NT2/D1 (cell line): Measurements from ENCODE around the gene MITF.

ENCODE experiments used
- DNase-seq: peaks from one replicate; pipeline ENCODE4 v3.0.0-alpha.2; 2011; ENCODE audit warnings: low read depth, low spot score
- H3K27me3 ChIP-seq: 2 replicates; pipeline ENCODE4 v1.6.0; 2011; ENCODE audit warnings: mild to moderate bottlenecking; ENCODE audit not compliant: insufficient read length, insufficient read depth
- H3K36me3 ChIP-seq: 2 replicates; pipeline ENCODE4 v1.6.1; 2011; ENCODE audit warnings: mild to moderate bottlenecking, low read length, mixed read lengths; ENCODE audit not compliant: insufficient read depth, insufficient read length
- H3K4me1 ChIP-seq: 2 replicates; pipeline ENCODE4 v1.5.1; 2011; ENCODE audit not compliant: insufficient read depth, insufficient read length
- H3K4me3 ChIP-seq: 2 replicates; pipeline ENCODE4 v1.5.1; 2011; ENCODE audit warnings: low read depth; ENCODE audit not compliant: insufficient read length
- H3K9ac ChIP-seq: 2 replicates; pipeline ENCODE4 v1.6.0; 2011; ENCODE audit warnings: low read depth; ENCODE audit not compliant: insufficient read length
- H3K9me3 ChIP-seq: 2 replicates; pipeline ENCODE4 v1.5.1; 2011; ENCODE audit warnings: mild to moderate bottlenecking, low read length; ENCODE audit not compliant: insufficient read depth
- SUZ12 ChIP-seq: IDR thresholded peaks from 2 replicates; pipeline ENCODE4 v1.6.1; 2011; ENCODE audit not compliant: insufficient read length, insufficient read depth; ENCODE audit errors: extremely low read depth
- YY1 ChIP-seq: IDR thresholded peaks from 2 replicates; pipeline ENCODE4 v1.6.1; 2011; ENCODE audit not compliant: insufficient read length, insufficient read depth
- ZNF274 ChIP-seq: IDR thresholded peaks from 2 replicates; pipeline ENCODE4 v1.6.1; 2011; ENCODE audit warnings: mild to moderate bottlenecking, low read depth, low read length

MITF gene

DNA sequence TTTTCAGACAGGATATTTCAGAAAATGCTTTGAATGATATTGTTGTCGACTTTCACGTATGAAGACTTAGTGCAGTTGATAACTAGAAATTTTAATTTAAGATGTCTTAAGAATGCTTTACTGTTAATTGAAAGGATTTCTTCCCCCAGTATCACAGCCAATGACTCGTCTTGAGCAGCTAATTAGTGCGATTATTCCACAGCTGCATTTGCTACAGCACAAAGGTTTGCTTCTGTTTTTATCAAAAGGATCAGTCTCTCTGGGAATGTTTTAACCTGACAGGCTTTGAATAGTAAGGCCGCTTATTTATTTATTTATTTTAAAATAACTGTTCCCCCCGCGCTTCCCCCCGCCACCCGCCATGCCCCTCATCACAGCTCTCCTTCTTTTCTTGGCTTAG, 136.8 kb downstream of the MITF start:
- H3K9me3 ChIP-seq = no peaks in the 10 kb centered on the region

DNA sequence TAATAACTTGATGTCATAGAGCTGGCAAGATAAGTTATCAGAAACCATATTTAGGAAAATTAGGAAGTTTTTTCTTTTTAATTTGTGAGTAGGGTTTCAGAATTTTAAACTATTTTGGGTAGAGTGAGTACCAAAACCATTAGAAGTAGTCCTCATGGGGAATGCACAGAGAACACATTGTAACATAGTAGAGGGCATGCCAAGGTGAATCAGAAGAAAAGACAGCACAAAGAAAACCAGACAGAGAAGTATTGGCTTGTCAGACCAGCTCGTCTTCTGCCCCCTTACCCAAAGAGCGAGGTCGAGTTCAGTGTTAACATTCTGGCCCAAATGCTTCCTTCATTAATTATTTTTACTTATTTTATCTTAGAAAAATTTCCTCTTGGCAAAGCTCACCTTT, 139.0 kb downstream of the MITF start:
- DNase-seq = no peak

More for the DNA sequence above, 136.8 kb downstream of the MITF start:
- no peak overlapping the region for H3K4me3 ChIP-seq
- no peaks in the 10 kb centered on the region for H3K4me1 ChIP-seq
- TF ChIP-seq ZNF274 = no peak
- no peak for TF ChIP-seq YY1
- TF ChIP-seq SUZ12 = no peak
- H3K9ac ChIP-seq = no peak overlapping the region
- no peaks in the 10 kb centered on the region for H3K27me3 ChIP-seq
- DNase-seq = no peak
- H3K36me3 ChIP-seq = no peaks in the 10 kb centered on the region

DNA sequence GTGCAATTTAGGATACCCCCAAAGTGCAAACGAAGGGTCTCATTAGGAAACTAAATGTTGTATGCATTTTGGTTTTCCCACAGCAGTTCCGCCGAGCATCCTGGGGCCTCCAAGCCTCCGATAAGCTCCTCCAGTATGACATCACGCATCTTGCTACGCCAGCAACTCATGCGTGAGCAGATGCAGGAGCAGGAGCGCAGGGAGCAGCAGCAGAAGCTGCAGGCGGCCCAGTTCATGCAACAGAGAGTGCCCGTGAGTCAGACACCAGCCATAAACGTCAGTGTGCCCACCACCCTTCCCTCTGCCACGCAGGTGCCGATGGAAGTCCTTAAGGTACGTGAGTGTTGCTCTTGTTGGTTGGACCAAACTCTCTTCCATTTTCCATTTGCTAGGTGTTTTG, 139.8 kb downstream of the MITF start:
- Histone ChIP-seq H3K9ac (no peak overlapping the region), H3K4me1 (no peaks in the 10 kb centered on the region), H3K4me3 (no peak overlapping the region), H3K9me3 (no peaks in the 10 kb centered on the region), H3K27me3 (no peaks in the 10 kb centered on the region), H3K36me3 (no peaks in the 10 kb centered on the region)
- no peak for DNase-seq
- no peak for TF ChIP-seq ZNF274

More for the DNA sequence above, 139.0 kb downstream of the MITF start:
- no peak overlapping the region for H3K9ac ChIP-seq
- no peaks in the 10 kb centered on the region for H3K9me3 ChIP-seq
- H3K4me3 ChIP-seq = no peak overlapping the region
- H3K4me1 ChIP-seq = no peaks in the 10 kb centered on the region
- TF ChIP-seq SUZ12 = no peak
- no peak for TF ChIP-seq ZNF274
- TF ChIP-seq YY1 = no peak
- H3K36me3 ChIP-seq = no peaks in the 10 kb centered on the region
- no peaks in the 10 kb centered on the region for H3K27me3 ChIP-seq

DNA sequence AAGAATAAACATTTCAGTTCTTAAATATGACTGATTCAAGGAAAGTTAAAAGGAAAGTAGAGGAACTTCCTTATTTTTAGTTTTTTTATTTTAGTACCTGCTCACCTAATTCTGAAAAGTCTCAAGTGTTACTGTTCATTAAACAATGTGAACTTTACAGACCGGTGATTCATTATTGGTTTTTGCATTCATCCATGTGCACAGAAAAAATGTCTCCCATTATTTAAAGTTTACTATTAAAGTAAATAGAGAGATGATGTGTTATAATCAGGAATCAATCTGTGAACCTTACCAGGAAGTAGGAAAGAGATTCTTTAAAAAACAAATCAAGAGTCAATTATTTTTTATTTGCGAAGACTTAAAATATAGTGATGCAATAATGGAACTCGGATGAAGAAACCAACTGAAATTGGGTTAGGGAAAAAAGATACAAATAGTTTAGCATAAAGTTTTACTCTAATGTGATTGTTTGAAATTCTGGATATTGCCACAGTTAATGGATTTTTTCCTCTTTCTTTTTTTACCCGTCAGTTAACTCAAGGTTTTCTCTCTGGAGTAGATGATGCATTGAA, 140.9 kb downstream of the MITF start:
- H3K36me3 ChIP-seq = no peaks in the 10 kb centered on the region
- no peak for DNase-seq
- no peaks in the 10 kb centered on the region for H3K9me3 ChIP-seq
- TF ChIP-seq YY1 (no peak), SUZ12 (no peak), ZNF274 (no peak)
- no peak overlapping the region for H3K4me3 ChIP-seq
- no peaks in the 10 kb centered on the region for H3K4me1 ChIP-seq
- H3K27me3 ChIP-seq = no peaks in the 10 kb centered on the region
- no peak overlapping the region for H3K9ac ChIP-seq

DNA sequence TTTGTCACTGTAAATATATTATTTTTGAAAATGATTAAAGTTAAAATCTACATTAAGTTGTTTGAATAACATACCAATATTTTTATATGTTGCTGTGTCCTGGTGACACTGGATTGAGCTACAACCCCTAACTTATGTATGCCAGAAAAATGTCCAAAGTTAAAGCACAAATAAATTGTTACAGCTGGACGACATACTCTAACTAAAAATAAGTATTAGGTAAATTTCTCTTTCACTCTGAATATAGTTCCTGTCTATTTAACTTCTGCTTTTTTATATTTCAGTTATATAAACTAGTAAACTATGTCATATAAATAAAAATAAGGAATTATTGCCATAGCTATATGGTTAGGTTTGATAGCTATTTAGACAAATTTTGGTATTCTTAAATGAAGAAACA, 141.8 kb downstream of the MITF start:
- no peak for DNase-seq
- no peak overlapping the region for H3K4me3 ChIP-seq
- H3K36me3 ChIP-seq = no peaks in the 10 kb centered on the region
- no peak for TF ChIP-seq YY1
- no peak for TF ChIP-seq ZNF274
- no peak for TF ChIP-seq SUZ12
- no peaks in the 10 kb centered on the region for H3K9me3 ChIP-seq
- H3K4me1 ChIP-seq = no peaks in the 10 kb centered on the region
- no peaks in the 10 kb centered on the region for H3K27me3 ChIP-seq
- no peak overlapping the region for H3K9ac ChIP-seq

DNA sequence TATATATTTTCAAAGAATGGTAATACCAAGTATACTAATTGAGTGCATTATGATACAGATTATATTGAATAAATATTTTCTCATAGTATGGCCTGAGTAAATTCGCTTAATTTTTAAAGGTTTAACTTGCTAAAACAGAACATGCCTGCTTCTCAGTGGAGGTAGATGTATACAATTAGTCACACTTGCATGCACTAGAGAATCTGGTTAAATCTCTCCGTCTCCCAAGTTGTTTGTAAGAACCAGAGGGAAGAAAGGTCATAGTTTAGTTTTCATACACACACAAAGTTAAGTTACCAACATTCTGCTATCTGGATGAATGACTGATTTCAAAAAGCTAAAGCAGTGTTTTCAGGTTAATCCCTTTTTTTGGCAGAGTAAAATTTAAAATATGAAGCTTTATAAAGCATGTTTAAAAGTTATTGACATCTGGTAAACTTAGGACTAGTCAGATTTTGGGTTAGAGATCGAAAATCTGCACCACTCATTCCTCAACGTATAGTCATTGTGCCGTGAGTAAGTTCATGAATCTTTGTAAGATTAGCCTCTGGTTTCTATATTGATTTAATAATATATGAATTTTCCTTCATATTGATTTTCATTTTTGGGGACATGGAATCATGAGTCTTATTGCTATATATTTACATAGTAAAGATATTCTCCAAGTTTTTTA, 142.6 kb downstream of the MITF start:
- no peaks in the 10 kb centered on the region for H3K36me3 ChIP-seq
- TF ChIP-seq YY1 (no peak), SUZ12 (no peak), ZNF274 (no peak)

DNA sequence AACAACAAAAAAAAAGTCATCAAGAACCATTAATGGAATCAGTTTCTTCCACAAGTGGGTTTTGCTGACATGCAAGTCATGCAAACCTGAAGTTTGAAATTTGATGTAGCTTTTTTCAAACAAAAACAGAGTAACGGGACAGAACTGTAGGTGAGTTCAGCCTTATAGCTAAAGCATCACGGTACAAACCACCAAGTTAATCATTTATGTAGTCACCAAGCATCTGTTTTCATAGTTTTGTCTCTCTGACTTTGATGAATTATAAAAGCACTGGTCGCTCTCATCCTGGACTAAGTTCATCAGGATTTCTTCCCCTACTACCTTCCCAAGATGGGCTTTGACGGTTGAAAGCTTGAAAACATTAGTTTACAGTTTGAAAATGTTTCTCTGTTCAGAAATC, 143.3 kb downstream of the MITF start:
- H3K36me3 ChIP-seq = no peaks in the 10 kb centered on the region
- no peaks in the 10 kb centered on the region for H3K27me3 ChIP-seq
- no peak overlapping the region for H3K9ac ChIP-seq
- no peak overlapping the region for H3K4me3 ChIP-seq
- TF ChIP-seq ZNF274 (no peak), SUZ12 (no peak), YY1 (no peak)
- no peaks in the 10 kb centered on the region for H3K4me1 ChIP-seq
- no peaks in the 10 kb centered on the region for H3K9me3 ChIP-seq
- DNase-seq = no peak

More for the DNA sequence above, 142.6 kb downstream of the MITF start:
- no peak for DNase-seq
- H3K9me3 ChIP-seq = no peaks in the 10 kb centered on the region
- H3K27me3 ChIP-seq = no peaks in the 10 kb centered on the region
- no peak overlapping the region for H3K9ac ChIP-seq
- no peak overlapping the region for H3K4me3 ChIP-seq
- no peaks in the 10 kb centered on the region for H3K4me1 ChIP-seq
